ENCODE data around the gene CCDC137.
"Not testable (repeated sequence)": the region's sequence is repeated elsewhere in the genome, so short reads cannot be mapped to it uniquely, and the experiment has no call there.

CCDC137 gene

GRCh38 chr17:81666342-81667191, at the start of gene CCDC137, which contains the start of gene OXLD1:
CCDC137 (plus strand) TSS chr17:81666737; CDS start chr17:81666767, 30 bp downstream.
OXLD1 (minus strand) TSS chr17:81666605; CDS start chr17:81666577, 28 bp downstream.
- peak; percentile 98 for DNase-seq (ENCODE audit: low read depth)
- TF ChIP-seq CTCF (conservative IDR thresholded peaks at IDR 0.05; ENCODE audit: low read depth, low read length): no peak
- peak within 1 kb of the TSS; percentile 94 for H3K4me3 ChIP-seq (ENCODE audit: low read depth, low read length)

- no peak overlapping the region for H3K4me3 ChIP-seq (ENCODE audit: low read depth, low read length)
- DNase-seq (ENCODE audit: low read depth): no peak
- TF ChIP-seq CTCF (conservative IDR thresholded peaks at IDR 0.05; ENCODE audit: low read depth, low read length): no peak
Observed at GRCh38 chr17:81616877-81617276, 49.7 kb upstream of the CCDC137 start.

- DNase-seq (ENCODE audit: low read depth): not testable (repeated sequence)
Observed at GRCh38 chr17:81618307-81618706, 48.2 kb upstream of the CCDC137 start.

GRCh38 chr17:81621494-81622130, 44.9 kb upstream of the CCDC137 start:
- no peak for TF ChIP-seq CTCF (conservative IDR thresholded peaks at IDR 0.05; ENCODE audit: low read depth, low read length)
- H3K4me3 ChIP-seq (ENCODE audit: low read depth, low read length): no peak overlapping the region
- no peak for DNase-seq (ENCODE audit: low read depth)

More at GRCh38 chr17:81618307-81618706, 48.2 kb upstream of the CCDC137 start:
- not testable (repeated sequence) for H3K4me3 ChIP-seq (ENCODE audit: low read depth, low read length)

- no peak for DNase-seq (ENCODE audit: low read depth)
- no peak for TF ChIP-seq CTCF (conservative IDR thresholded peaks at IDR 0.05; ENCODE audit: low read depth, low read length)
- no peak overlapping the region for H3K4me3 ChIP-seq (ENCODE audit: low read depth, low read length)
Observed at GRCh38 chr17:81630274-81630673, 36.3 kb upstream of the CCDC137 start.

- no peak overlapping the region for H3K4me3 ChIP-seq (ENCODE audit: low read depth, low read length)
- no peak for DNase-seq (ENCODE audit: low read depth)
- TF ChIP-seq CTCF (conservative IDR thresholded peaks at IDR 0.05; ENCODE audit: low read depth, low read length): no peak
Observed at GRCh38 chr17:81631482-81631881, 35.1 kb upstream of the CCDC137 start.

- no peak for DNase-seq (ENCODE audit: low read depth)
- TF ChIP-seq CTCF (conservative IDR thresholded peaks at IDR 0.05; ENCODE audit: low read depth, low read length): no peak
- H3K4me3 ChIP-seq (ENCODE audit: low read depth, low read length): peak overlapping the region; percentile 14
Observed at GRCh38 chr17:81635431-81635830, 31.1 kb upstream of the CCDC137 start.

Measured in choroid plexus epithelial cell (primary cell).